Measurements from ENCODE around the gene GRN. TPM values are rescaled to one million over a fixed set of nuclear protein-coding genes. Genes with fewer than 3 reads are reported as not detected.

GRN gene
- total RNA-seq, 2 experiments from 2014 or later, result 59.7 to 62.4 TPM

- Mint-ChIP-seq H3K36me3 (peaks cover 10% of the 10 kb centered on the region), H3K27me3 (no peaks in the 10 kb centered on the region), H3K27ac (no peak overlapping the region), H3K4me3 (no peak overlapping the region), H3K9me3 (no peaks in the 10 kb centered on the region), H3K4me1 (ENCODE audit: low read depth) (peaks cover 7% of the 10 kb centered on the region)
- ChIA-PET CTCF (interaction anchor here (1.1 to 2.9 kb wide), 6 partner anchors 8 to 168 kb away, joined by 3 to 13 read pairs (median 4); partner anchors contain the start of genes FAM171A2 and GRN), POLR2A (no interaction called here)
- intact Hi-C loops (cut with micrococcal nuclease), result no loop called here
- no peak for DNase-seq
Measured at GRCh38 chr17:44355642-44356099, 10.6 kb downstream of the GRN start.

DNA sequence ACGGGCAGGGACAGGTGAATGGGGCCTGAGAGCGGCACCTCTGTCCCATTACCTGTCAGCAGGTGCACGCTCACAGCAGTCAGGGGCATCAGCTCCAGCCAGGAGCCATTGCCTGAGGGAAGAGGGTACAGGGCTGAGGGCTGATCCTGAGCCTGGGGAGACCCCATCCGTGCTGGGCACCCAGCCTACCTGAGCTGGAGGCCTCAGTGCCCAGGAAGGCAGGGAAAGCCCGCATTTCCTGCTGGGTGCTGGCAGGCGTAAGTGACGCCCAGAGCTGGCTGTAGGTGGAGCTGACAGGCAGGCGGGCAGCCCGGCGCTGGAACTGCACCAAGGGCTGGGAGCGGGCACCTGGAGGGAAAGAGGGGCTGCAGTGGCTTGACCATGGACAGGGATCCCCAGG is 11.1 kb downstream of the GRN start:
- Mint-ChIP-seq H3K36me3 (peaks cover 7% of the 10 kb centered on the region), H3K4me1 (ENCODE audit: low read depth) (peaks cover 7% of the 10 kb centered on the region), H3K27me3 (peaks cover 1% of the 10 kb centered on the region), H3K4me3 (no peak overlapping the region), H3K27ac (no peak overlapping the region), H3K9me3 (no peaks in the 10 kb centered on the region)
- DNase-seq, result no peak
- ChIA-PET POLR2A (no interaction called here), CTCF (interaction anchor here (1.2 to 2.9 kb wide), 4 partner anchors 11 to 167 kb away, joined by 3 to 10 read pairs (median 6); partner anchors contain the start of gene GRN)
- intact Hi-C loops (cut with micrococcal nuclease), result no loop called here

DNA sequence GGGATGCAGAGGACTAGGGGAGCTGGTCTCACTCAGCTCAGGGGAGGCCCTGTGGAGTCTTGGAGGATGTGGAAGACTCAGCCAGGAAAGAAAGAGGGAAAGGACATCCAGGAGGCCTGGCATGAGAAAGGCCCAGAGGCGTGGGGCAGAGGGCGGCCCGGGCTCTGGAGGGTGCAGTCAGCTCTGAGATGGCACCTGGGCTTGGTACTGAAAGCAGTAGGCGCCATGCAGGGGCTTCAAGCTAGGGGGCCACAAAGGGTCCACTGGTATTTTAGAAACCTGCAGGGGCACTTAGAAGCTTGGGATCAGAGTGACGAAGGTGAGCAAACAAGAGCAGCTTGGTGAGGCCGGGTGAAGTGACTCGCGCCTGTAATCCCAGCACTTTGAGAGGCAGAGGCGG is 13.0 kb downstream of the GRN start:
- Mint-ChIP-seq H3K4me3 (no peak overlapping the region), H3K27me3 (peaks cover 8% of the 10 kb centered on the region), H3K36me3 (no peaks in the 10 kb centered on the region), H3K9me3 (no peaks in the 10 kb centered on the region), H3K4me1 (ENCODE audit: low read depth) (peaks cover 5% of the 10 kb centered on the region), H3K27ac (no peak overlapping the region)
- intact Hi-C loops (cut with micrococcal nuclease), result no loop called here
- ChIA-PET CTCF (interaction anchor here (0.6 to 2.1 kb wide), 6 partner anchors 10 to 914 kb away, joined by 3 to 10 read pairs (median 5); partner anchors contain the start of gene GRN), POLR2A (no interaction called here)
- no peak for DNase-seq

GRCh38 chr17:44359006-44359405 is 13.9 kb downstream of the GRN start:
- no peak overlapping the region for H3K4me3 Mint-ChIP-seq
- intact Hi-C loops (cut with micrococcal nuclease), result no loop called here
- H3K36me3 Mint-ChIP-seq, result no peaks in the 10 kb centered on the region
- CTCF ChIA-PET, result interaction anchor here (1.4 to 2.1 kb wide), 3 partner anchors 11 to 17 kb away, joined by 3 to 10 read pairs (median 8); partner anchors contain the start of gene GRN
- no peak for DNase-seq
- H3K27me3 Mint-ChIP-seq, result peaks cover 8% of the 10 kb centered on the region
- H3K27ac Mint-ChIP-seq, result no peak overlapping the region
- H3K4me1 Mint-ChIP-seq (ENCODE audit: low read depth), result peaks cover 4% of the 10 kb centered on the region
- POLR2A ChIA-PET, result no interaction called here
- no peaks in the 10 kb centered on the region for H3K9me3 Mint-ChIP-seq

- no peak overlapping the region for H3K4me3 Mint-ChIP-seq
- H3K4me1 Mint-ChIP-seq (ENCODE audit: low read depth), result peaks cover 4% of the 10 kb centered on the region
- H3K27me3 Mint-ChIP-seq, result peaks cover 8% of the 10 kb centered on the region
- POLR2A ChIA-PET, result no interaction called here
- H3K9me3 Mint-ChIP-seq, result no peaks in the 10 kb centered on the region
- CTCF ChIA-PET, result interaction anchor here (2.1 kb wide), 1 partner anchor 12 kb away, joined by 8 read pairs; no protein-coding TSS in a partner anchor
- no peak for DNase-seq
- no peaks in the 10 kb centered on the region for H3K36me3 Mint-ChIP-seq
- intact Hi-C loops (cut with micrococcal nuclease), result no loop called here
- H3K27ac Mint-ChIP-seq, result no peak overlapping the region
Measured at GRCh38 chr17:44359458-44360143, 14.5 kb downstream of the GRN start.

DNA sequence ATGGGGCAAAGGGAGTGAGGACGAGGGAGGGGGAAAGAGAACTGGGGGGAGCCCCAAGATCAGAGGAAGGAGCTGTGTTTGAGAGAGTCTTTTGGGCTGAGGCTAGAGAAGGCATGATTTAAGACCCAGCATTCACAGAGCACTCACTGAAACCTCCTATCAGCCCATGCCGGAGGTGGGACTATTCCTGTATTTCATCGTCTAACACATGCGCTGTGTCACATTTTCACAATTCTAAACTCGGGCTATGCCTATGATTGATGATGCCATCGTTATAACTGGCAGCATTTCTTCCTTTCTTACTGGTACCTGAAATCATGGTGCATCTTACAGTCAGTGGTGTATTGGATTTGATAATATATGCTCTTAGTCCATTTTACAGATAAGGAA is 15.0 kb downstream of the GRN start:
- Mint-ChIP-seq H3K27me3 (peaks cover 12% of the 10 kb centered on the region), H3K4me3 (no peak overlapping the region), H3K4me1 (ENCODE audit: low read depth) (peaks cover 4% of the 10 kb centered on the region), H3K36me3 (no peaks in the 10 kb centered on the region), H3K27ac (no peak overlapping the region), H3K9me3 (no peaks in the 10 kb centered on the region)
- intact Hi-C loops (cut with micrococcal nuclease), result no loop called here
- no peak for DNase-seq
- ChIA-PET CTCF (interaction anchor here (1.0 to 1.5 kb wide), 2 partner anchors 33 to 162 kb away, joined by 3 read pairs; no protein-coding TSS in a partner anchor), POLR2A (no interaction called here)

DNA sequence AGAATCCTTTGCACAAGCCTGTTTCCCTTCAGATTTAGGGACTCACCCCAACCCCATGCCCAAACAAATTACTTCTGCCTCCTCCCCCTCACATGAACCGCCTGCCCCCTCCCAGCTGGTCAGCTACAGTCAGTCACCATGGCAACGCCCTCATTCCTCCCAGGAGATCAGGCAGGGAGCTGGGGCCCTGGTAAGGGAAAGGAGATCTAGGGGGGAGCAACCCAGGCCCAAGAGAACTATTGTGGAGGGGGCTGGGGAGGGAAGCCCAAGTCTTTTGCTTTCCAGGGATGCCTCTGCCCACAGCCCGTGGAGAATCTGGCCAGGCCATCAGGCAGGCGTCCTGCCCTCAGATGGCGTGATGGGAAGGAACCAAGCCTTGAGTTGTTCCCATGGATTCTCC is 15.7 kb downstream of the GRN start:
- no peak overlapping the region for H3K27ac Mint-ChIP-seq
- ChIA-PET POLR2A (no interaction called here), CTCF (interaction anchor here (1.0 to 3.0 kb wide), 3 partner anchors 16 to 162 kb away, joined by 3 to 18 read pairs (median 3); partner anchors contain the start of gene GRN)
- intact Hi-C loops (cut with micrococcal nuclease), result no loop called here
- H3K9me3 Mint-ChIP-seq, result no peaks in the 10 kb centered on the region
- peaks cover 4% of the 10 kb centered on the region for H3K4me1 Mint-ChIP-seq (ENCODE audit: low read depth)
- no peak for DNase-seq
- H3K36me3 Mint-ChIP-seq, result no peaks in the 10 kb centered on the region
- peaks cover 13% of the 10 kb centered on the region for H3K27me3 Mint-ChIP-seq
- no peak overlapping the region for H3K4me3 Mint-ChIP-seq

GRCh38 chr17:44361292-44362260 is 16.5 kb downstream of the GRN start:
- Mint-ChIP-seq H3K36me3 (no peaks in the 10 kb centered on the region), H3K4me1 (ENCODE audit: low read depth) (peaks cover 4% of the 10 kb centered on the region), H3K9me3 (no peaks in the 10 kb centered on the region), H3K27ac (no peak overlapping the region), H3K27me3 (peaks cover 15% of the 10 kb centered on the region), H3K4me3 (no peak overlapping the region)
- CTCF ChIA-PET, result interaction anchor here (1.0 to 3.0 kb wide), 5 partner anchors 10 to 163 kb away, joined by 3 to 18 read pairs (median 10); partner anchors contain the start of gene GRN
- POLR2A ChIA-PET, result no interaction called here
- DNase-seq, result no peak
- intact Hi-C loops (cut with micrococcal nuclease), result loop anchor here (2.0 kb wide), 1 partner anchor 161 kb away; no protein-coding TSS in a partner anchor

- H3K9me3 Mint-ChIP-seq, result no peaks in the 10 kb centered on the region
- no peak for DNase-seq
- CTCF ChIA-PET, result interaction anchor here (1.1 to 3.0 kb wide), 9 partner anchors 8 to 169 kb away, joined by 3 to 18 read pairs (median 6); partner anchors contain the start of gene GRN
- H3K27ac Mint-ChIP-seq, result no peak overlapping the region
- POLR2A ChIA-PET, result no interaction called here
- H3K27me3 Mint-ChIP-seq, result peaks cover 15% of the 10 kb centered on the region
- H3K4me1 Mint-ChIP-seq (ENCODE audit: low read depth), result peaks cover 4% of the 10 kb centered on the region
- no peaks in the 10 kb centered on the region for H3K36me3 Mint-ChIP-seq
- intact Hi-C loops (cut with micrococcal nuclease), result loop anchor here (2.0 kb wide), 1 partner anchor 160 kb away; no protein-coding TSS in a partner anchor
- no peak overlapping the region for H3K4me3 Mint-ChIP-seq
Measured at GRCh38 chr17:44362459-44362948, 17.4 kb downstream of the GRN start.

DNA sequence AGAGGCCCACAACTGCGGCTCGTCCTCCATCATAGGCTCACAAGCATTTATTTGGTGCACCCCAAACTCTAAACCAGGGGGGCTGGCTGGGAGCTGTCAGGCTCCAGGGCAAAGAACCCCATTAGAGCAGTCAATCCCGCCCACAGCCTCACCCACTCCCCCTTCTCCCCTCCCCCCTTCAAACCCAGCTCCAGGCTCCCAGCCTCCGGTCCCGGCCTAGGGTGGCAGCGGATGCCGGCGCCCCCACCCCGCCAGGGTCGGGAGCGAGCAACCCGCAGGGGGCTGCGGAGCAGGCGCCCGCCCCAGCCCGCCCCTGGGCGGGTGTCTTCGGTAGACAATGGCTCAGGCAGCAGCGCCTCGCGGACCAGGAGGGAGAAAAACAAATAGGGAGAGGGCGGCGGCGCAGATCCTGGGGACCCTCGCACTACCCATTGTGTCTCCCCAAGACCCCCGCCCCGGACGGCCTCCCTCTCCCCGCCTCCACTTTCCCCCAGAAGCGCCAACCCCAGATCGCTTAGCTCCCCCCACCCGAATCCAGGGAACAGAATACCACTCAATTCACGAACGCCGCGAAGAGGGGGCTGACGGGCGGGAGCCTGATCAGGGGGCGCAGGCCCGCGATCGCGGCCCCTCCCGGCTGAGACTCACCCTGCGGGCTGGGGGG is 18.0 kb downstream of the GRN start:
- Mint-ChIP-seq H3K4me3 (peak overlapping the region; percentile 61), H3K4me1 (ENCODE audit: low read depth) (peaks cover 4% of the 10 kb centered on the region), H3K36me3 (no peaks in the 10 kb centered on the region), H3K9me3 (no peaks in the 10 kb centered on the region), H3K27ac (no peak overlapping the region), H3K27me3 (peaks cover 15% of the 10 kb centered on the region)
- DNase-seq, result peak; percentile 18
- intact Hi-C loops (cut with micrococcal nuclease), result loop anchor here (2.0 kb wide), 1 partner anchor 160 kb away; no protein-coding TSS in a partner anchor
- ChIA-PET CTCF (interaction anchor here (0.6 to 3.0 kb wide), 32 partner anchors 8 to 415 kb away, joined by 3 to 18 read pairs (median 4); partner anchors contain the start of genes GRN and ITGA2B), POLR2A (no interaction called here)

GRCh38 chr17:44363613-44364159 is 18.6 kb downstream of the GRN start, which contains the start of gene FAM171A2:
FAM171A2 (minus strand) TSS chr17:44363853; CDS start chr17:44363714, 139 bp downstream.
- Mint-ChIP-seq H3K27ac (no peak within 1 kb of the TSS), H3K4me1 (ENCODE audit: low read depth) (peaks cover 4% of the 10 kb centered on the region), H3K27me3 (peaks cover 15% of the 10 kb centered on the region), H3K4me3 (peak within 1 kb of the TSS; percentile 61), H3K36me3 (no peaks in the 10 kb centered on the region), H3K9me3 (no peaks in the 10 kb centered on the region)
- ChIA-PET CTCF (interaction anchor here (0.6 to 3.0 kb wide), 31 partner anchors 9 to 231 kb away, joined by 3 to 18 read pairs (median 5); partner anchors contain the start of genes GRN and ITGA2B), POLR2A (no interaction called here)
- DNase-seq, result peak; percentile 74
- intact Hi-C loops (cut with micrococcal nuclease), result loop anchor here (2.0 kb wide), 1 partner anchor 159 kb away; no protein-coding TSS in a partner anchor
